OCI-LY7 (cell line): ENCODE measurements around the gene LAMA4. TPM values are rescaled to one million over a fixed set of nuclear protein-coding genes. Genes with fewer than 3 reads are reported as not detected.

ENCODE experiments used
- BruUV-seq: library from RNA; stranded (reverse); fragments of 400-500 nt; replicated peaks from 2 replicates; lab custom pipeline; 2021; lab: Mats Ljungman, UMichigan
- CTCF ChIA-PET: fragments of 300-600 bp; sonication (Branson Sonifier 250); formaldehyde crosslinking; loops from one replicate; lab custom pipeline; 2022; ENCODE audit warnings: antibody characterized with exemption; ENCODE audit not compliant: unreplicated experiment; lab: Charles Lee
- POLR2A ChIA-PET: fragments of 300-600 bp; sonication (Branson Sonifier 250); formaldehyde crosslinking; loops from one replicate; lab custom pipeline; 2022; ENCODE audit warnings: antibody characterized with exemption; lab: Charles Lee
- DNase-seq: peaks from one replicate; pipeline ENCODE4 v3.0.0-alpha.2; 2015; ENCODE audit warnings: low spot score
- H2AFZ ChIP-seq: fragments of 200-600 bp; sonication (generic), shearing (Covaris generic); 2 replicates; pipeline ENCODE4 v1.6.1; 2014; ENCODE audit warnings: mild to moderate bottlenecking, antibody characterized with exemption, low read length, moderate library complexity
- H3K27ac ChIP-seq: fragments of 200-600 bp; sonication (generic); 2 replicates; pipeline ENCODE4 v1.5.1; 2014; ENCODE audit warnings: mixed run types, low read depth, mild to moderate bottlenecking, moderate library complexity, low read length, inconsistent platforms; ENCODE audit not compliant: poor library complexity, severe bottlenecking
- H3K36me3 ChIP-seq: fragments of 200-600 bp; sonication (generic); 2 replicates; pipeline ENCODE4 v1.6.1; 2014; ENCODE audit warnings: mild to moderate bottlenecking, antibody characterized with exemption, low read length, moderate library complexity, mixed read lengths; ENCODE audit not compliant: insufficient read depth
- H3K4me1 ChIP-seq: fragments of 200-600 bp; sonication (generic); 2 replicates; pipeline ENCODE4 v1.5.1; 2014; ENCODE audit warnings: mild to moderate bottlenecking, low read length; ENCODE audit not compliant: insufficient read depth, poor library complexity, severe bottlenecking
- H3K4me2 ChIP-seq: fragments of 200-600 bp; sonication (generic); 2 replicates; pipeline ENCODE4 v1.6.1; 2014; ENCODE audit warnings: mild to moderate bottlenecking, low read length
- H3K4me3 ChIP-seq: fragments of 200-600 bp; sonication (generic); 2 replicates; pipeline ENCODE4 v1.5.1; 2014; ENCODE audit warnings: mild to moderate bottlenecking, low read depth, low read length; ENCODE audit not compliant: poor library complexity, severe bottlenecking
- H3K79me2 ChIP-seq: fragments of 200-600 bp; sonication (generic); 2 replicates; pipeline ENCODE4 v1.6.1; 2016; ENCODE audit warnings: low read depth, mild to moderate bottlenecking, low read length, moderate library complexity, mixed read lengths; ENCODE audit not compliant: insufficient read depth
- H3K9me2 ChIP-seq: fragments of 200-600 bp; sonication (generic); 2 replicates; pipeline ENCODE4 v1.6.1; 2016; ENCODE audit warnings: mild to moderate bottlenecking, low read length, mixed read lengths; ENCODE audit not compliant: insufficient read depth
- H3K9me3 ChIP-seq: fragments of 200-600 bp; sonication (generic); 2 replicates; pipeline ENCODE4 v1.6.1; 2014; ENCODE audit warnings: mild to moderate bottlenecking, mixed run types, low read length, mixed read lengths
- H4K20me1 ChIP-seq: fragments of 200-600 bp; sonication (generic); 2 replicates; pipeline ENCODE4 v1.6.1; 2014; ENCODE audit warnings: mild to moderate bottlenecking, antibody characterized with exemption, low read length, moderate library complexity, mixed read lengths; ENCODE audit not compliant: insufficient read depth
- CTCF ChIP-seq: fragments of 200-600 bp; sonication (generic); conservative IDR thresholded peaks from 2 replicates; pipeline ENCODE4 v1.5.1; 2014; ENCODE audit warnings: mild to moderate bottlenecking, antibody characterized with exemption, low read length, moderate library complexity, mixed read lengths
- EZH2phosphoT487 ChIP-seq: fragments of 200-600 bp; sonication (generic); IDR thresholded peaks from 2 replicates; pipeline ENCODE4 v1.6.1; 2018; ENCODE audit warnings: low read depth, borderline replicate concordance, mild to moderate bottlenecking, mixed run types, antibody characterized with exemption, low read length, moderate library complexity, mixed read lengths
- intact Hi-C: fragments of 100-400 bp; cut with micrococcal nuclease; formaldehyde crosslinking; loops from one replicate; pipeline ENCODE4 v1.10.0; 2022; ENCODE audit not compliant: unreplicated experiment
- total RNA-seq, 2 experiments: library from RNA; depleted of rRNA in 1 of 2; stranded (reverse); fragments of >200 nt in 1 of 2; shearing (Covaris generic) in 1 of 2; gene quantifications; 2 replicates each; pipeline ENCODE4 v1.2.3, GENCODE V29; 2014 to 2022

Gene LAMA4
- total RNA-seq, 2 experiments from 2014 or later = not detected

- Histone ChIP-seq H3K4me2 (no peak overlapping the region), H3K4me1 (no peaks in the 10 kb centered on the region), H3K9me3 (no peaks in the 10 kb centered on the region), H3K27ac (no peak overlapping the region), H4K20me1 (no peaks in the 10 kb centered on the region), H3K36me3 (no peaks in the 10 kb centered on the region), H3K9me2 (no peaks in the 10 kb centered on the region), H3K4me3 (no peak overlapping the region), H3K79me2 (no peaks in the 10 kb centered on the region), H2AFZ (no peak overlapping the region)
- TF ChIP-seq CTCF (no peak), EZH2phosphoT487 (no peak)
- ChIA-PET POLR2A (interaction anchor here (0.6 kb wide), 1 partner anchor 1123 kb away, joined by 3 read pairs; no protein-coding TSS in a partner anchor), CTCF (no interaction called here)
- no peak for DNase-seq
- intact Hi-C loops = no loop called here
- BruUV-seq = no TSS peak
Observed at GRCh38 chr6:112195166-112195565, 59.2 kb downstream of the LAMA4 start.

- no peaks in the 10 kb centered on the region for H3K4me1 ChIP-seq
- no peaks in the 10 kb centered on the region for H3K9me3 ChIP-seq
- H3K36me3 ChIP-seq = no peaks in the 10 kb centered on the region
- H3K79me2 ChIP-seq = no peaks in the 10 kb centered on the region
- POLR2A ChIA-PET = no interaction called here
- H3K4me2 ChIP-seq = no peak overlapping the region
- no peak overlapping the region for H3K4me3 ChIP-seq
- no peaks in the 10 kb centered on the region for H3K9me2 ChIP-seq
- no peak overlapping the region for H2AFZ ChIP-seq
- H3K27ac ChIP-seq = no peak overlapping the region
- TF ChIP-seq CTCF (no peak), EZH2phosphoT487 (no peak)
- DNase-seq = no peak
- BruUV-seq = no TSS peak
- CTCF ChIA-PET = no interaction called here
- intact Hi-C loops = no loop called here
- H4K20me1 ChIP-seq = no peaks in the 10 kb centered on the region
Observed at GRCh38 chr6:112194511-112194910, 59.9 kb downstream of the LAMA4 start.

- H3K9me3 ChIP-seq = no peaks in the 10 kb centered on the region
- ChIA-PET CTCF (no interaction called here), POLR2A (no interaction called here)
- no peak for TF ChIP-seq EZH2phosphoT487
- TF ChIP-seq CTCF = no peak
- no peaks in the 10 kb centered on the region for H3K4me1 ChIP-seq
- H3K9me2 ChIP-seq = no peaks in the 10 kb centered on the region
- H3K4me2 ChIP-seq = no peak overlapping the region
- no TSS peak for BruUV-seq
- H3K36me3 ChIP-seq = no peaks in the 10 kb centered on the region
- no peak for DNase-seq
- no peak overlapping the region for H3K27ac ChIP-seq
- no peak overlapping the region for H3K4me3 ChIP-seq
- H2AFZ ChIP-seq = no peak overlapping the region
- intact Hi-C loops = no loop called here
- H4K20me1 ChIP-seq = no peaks in the 10 kb centered on the region
- no peaks in the 10 kb centered on the region for H3K79me2 ChIP-seq
Observed at GRCh38 chr6:112193535-112194051, 60.8 kb downstream of the LAMA4 start.
